ENCODE data around the gene CISD3. TPM values are rescaled to one million over a fixed set of nuclear protein-coding genes. Genes with fewer than 3 reads are reported as not detected.

The CISD3 gene
- polyA plus RNA-seq, 4 donors = 11.5 to 17.2 (median 13.0) TPM

GRCh38 chr17:38761612-38762011, 31.5 kb downstream of the CISD3 start:
- no peak for DNase-seq (ENCODE audit: low read depth in 4 of 4, low spot score in 3 of 4)

DNA sequence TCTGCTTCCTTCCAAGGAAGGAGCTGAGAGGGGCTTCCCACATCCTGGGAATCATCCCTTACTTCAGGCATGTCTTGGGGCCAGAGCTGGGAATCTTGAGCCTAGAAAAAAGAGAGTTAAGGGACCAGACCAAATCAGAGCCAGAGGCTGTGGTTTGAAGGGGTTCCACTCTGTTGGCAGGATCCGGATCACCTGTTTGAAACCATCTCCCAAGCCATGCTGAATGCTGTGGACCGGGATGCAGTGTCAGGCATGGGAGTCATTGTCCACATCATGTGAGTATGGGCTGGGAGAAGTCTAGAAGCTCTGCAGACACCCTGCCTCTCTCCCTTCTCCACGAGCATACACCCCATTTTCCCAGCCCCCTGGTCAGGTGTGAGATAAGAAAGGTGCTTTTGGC, 32.1 kb downstream of the CISD3 start:
- no peak for DNase-seq (ENCODE audit: low read depth in 4 of 4, low spot score in 3 of 4)

- no peak for DNase-seq (ENCODE audit: low read depth in 4 of 4, low spot score in 3 of 4)
Observed at GRCh38 chr17:38766341-38766740, 36.2 kb downstream of the CISD3 start.

DNA sequence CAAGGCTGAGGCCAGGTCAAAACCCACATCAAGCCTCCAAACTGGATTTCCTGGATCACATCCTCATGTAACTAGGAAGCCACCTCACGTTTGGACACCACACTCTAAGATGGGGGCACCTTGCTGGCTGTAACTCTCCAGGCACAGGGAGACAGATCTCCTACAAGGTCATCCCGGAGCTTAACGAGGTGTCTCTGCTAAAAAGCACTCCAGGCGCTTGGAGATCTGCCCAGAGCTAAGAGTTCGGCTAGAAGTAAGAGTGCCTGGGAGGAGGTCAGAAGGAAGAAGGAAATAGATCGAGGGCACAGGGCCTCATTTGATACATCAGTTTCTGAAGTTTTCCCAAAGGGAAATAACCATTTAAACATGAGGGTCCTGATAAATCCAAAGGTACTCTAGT, 38.3 kb downstream of the CISD3 start:
- no peak for DNase-seq (ENCODE audit: low read depth in 4 of 4, low spot score in 3 of 4)

DNA sequence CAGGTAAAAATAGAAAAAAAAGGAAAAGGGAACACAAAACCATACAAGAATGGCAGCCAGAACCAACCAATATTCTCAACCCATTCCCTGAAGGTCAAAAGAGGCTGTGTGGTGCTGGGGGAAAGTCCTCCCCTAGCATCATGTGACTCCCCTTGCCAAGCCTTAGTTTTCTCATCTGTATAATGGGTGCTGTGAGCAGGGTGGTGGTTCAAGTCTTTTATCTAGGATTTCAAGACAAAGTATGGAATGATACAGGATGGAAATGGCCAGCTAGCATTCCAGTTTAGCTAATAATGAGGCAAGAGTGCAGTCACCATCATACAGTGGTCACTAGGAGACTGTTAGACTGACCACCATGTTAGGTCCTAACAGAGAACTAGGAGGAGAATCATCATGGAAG, 43.1 kb downstream of the CISD3 start:
- no peak for DNase-seq (ENCODE audit: low read depth in 4 of 4, low spot score in 3 of 4)

DNA sequence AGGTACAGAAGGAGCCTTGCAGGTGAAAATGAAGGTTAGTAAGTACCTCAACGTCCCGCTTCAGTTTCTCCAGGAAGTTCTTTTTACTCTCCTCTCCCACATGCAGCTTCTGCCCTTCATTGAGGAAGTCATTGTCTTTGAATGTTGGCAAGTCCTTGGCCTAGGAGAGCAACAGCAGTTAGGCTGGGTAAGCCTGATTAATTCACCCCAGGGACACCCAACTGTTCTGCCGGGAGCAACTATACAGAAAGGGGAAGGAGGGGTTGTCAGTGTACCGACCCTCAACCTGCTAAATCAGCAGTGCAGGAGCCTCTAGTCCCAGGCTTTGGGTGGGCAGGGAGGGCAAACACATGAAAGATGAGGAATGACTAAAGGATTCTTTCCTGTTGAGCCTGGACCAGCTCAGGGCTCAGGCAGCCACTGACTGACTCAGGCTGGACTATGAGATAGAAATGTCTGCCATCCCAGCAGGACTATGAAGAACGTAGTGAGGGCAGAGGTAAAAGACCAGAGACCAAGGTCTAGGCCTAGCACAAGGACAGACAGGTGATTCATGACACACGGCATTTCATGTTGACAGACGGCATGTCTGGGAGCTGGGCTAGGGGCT, 47.6 kb downstream of the CISD3 start:
- no peak for DNase-seq (ENCODE audit: low read depth in 4 of 4, low spot score in 3 of 4)

DNA sequence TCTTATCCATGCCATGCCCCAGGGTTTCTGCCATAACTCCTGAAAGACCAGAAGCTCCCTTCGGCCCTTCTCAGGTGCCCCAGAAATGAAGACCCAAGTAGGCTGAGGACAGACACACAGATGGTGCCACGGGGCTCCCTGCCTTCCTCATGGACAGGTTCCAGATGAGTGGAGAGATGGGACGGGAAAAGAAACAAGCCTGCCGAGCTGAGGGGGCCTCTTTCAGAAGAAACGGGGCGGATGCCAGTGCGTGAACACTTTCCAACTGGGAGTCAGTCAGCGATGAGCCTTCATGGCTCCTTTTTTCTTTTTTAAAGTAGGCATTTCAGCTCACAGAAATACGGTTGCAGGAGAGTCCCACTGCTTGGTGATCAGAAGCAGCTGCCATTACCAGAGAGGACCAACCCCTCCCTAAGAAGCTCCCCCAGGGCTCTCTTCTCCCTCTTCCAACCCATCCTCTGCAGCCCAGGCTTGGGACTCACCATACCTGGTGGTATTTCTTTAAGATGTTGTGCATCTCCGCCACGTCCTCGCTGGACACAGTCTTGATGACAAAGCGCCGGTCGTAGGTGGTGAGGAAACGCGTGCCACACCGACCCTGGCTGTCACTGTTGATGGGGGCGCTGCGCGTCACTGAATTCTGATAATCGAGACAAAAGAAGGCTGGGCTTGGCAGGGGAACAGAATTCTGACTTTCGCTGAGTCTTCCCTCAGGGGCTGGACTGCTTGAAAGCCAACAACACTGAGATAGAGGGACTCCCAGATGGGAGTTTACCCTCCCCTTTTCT, 50.0 kb downstream of the CISD3 start:
- no peak for DNase-seq (ENCODE audit: low read depth in 4 of 4, low spot score in 3 of 4)

DNA sequence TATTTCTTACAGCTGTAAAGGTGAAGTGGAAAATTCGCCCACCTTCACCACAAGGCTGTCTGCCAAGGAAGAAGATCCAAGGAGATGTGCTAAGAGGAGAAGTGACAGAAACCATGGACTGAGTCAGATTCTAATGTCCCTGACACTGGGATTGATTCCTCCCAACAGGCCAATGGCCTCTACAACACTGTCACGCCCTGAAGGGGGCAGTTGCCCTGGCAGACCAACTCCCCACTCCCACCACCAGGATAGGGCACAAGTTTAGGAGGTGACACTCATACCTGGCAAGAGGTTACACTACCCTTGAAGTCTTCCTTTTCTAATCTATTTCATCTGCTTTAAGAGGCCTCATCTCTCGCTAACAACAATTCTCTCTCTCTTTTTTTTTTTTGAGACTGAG, 53.1 kb downstream of the CISD3 start:
- DNase-seq (ENCODE audit: low read depth in 4 of 4, low spot score in 3 of 4) = no peak

Other genes with a start within 250 kb of the CISD3 start
- gene SRCIN1, start 124.4 kb upstream of the CISD3 start, polyA plus RNA-seq (ENCODE audit: insufficient read length in 4 of 4) = 1 to 10 TPM; 3.0 to 5.3 (median 3.7) TPM
- 1 to 10 TPM; 1.4 to 1.8 (median 1.5) TPM for gene EPOP, start 55.4 kb upstream of the CISD3 start, polyA plus RNA-seq (ENCODE audit: insufficient read length in 4 of 4)
- gene MLLT6, start 25.1 kb upstream of the CISD3 start, polyA plus RNA-seq (ENCODE audit: insufficient read length in 4 of 4) = 10 to 100 TPM; 85.2 to 96.4 (median 86.6) TPM
- gene PCGF2, start 18.0 kb downstream of the CISD3 start, polyA plus RNA-seq (ENCODE audit: insufficient read length in 4 of 4) = 10 to 100 TPM; 74.4 to 87.1 (median 80.5) TPM
- gene PSMB3, start 22.4 kb downstream of the CISD3 start, polyA plus RNA-seq (ENCODE audit: insufficient read length in 4 of 4) = 100 to 1,000 TPM; 114 to 135 (median 122) TPM
- gene PIP4K2B, start 69.2 kb downstream of the CISD3 start, polyA plus RNA-seq (ENCODE audit: insufficient read length in 4 of 4) = 10 to 100 TPM; 74.1 to 84.5 (median 81.9) TPM
- 10 to 100 TPM; 22.4 to 27.4 (median 25.4) TPM for gene CWC25, start 95.0 kb downstream of the CISD3 start, polyA plus RNA-seq (ENCODE audit: insufficient read length in 4 of 4)
- gene RPL23, start 123.4 kb downstream of the CISD3 start, polyA plus RNA-seq (ENCODE audit: insufficient read length in 4 of 4) = 1,000 to 10,000 TPM; 2,607 to 2,868 (median 2,690) TPM
- gene LASP1, start 139.7 kb downstream of the CISD3 start, polyA plus RNA-seq (ENCODE audit: insufficient read length in 4 of 4) = 100 to 1,000 TPM; 147 to 158 (median 151) TPM
- gene FBXO47, start 237.1 kb downstream of the CISD3 start, polyA plus RNA-seq (ENCODE audit: insufficient read length in 4 of 4) = not detected

Data from right renal pelvis (tissue), 4 donors.